GM13977 (cell line): Measurements from ENCODE around the gene TUBAL3.
"Not testable (repeated sequence)": the region's sequence is repeated elsewhere in the genome, so short reads cannot be mapped to it uniquely, and the experiment has no call there.

Experiments used
- DNase-seq: peaks from one replicate; pipeline ENCODE4 v3.0.0; 2012; ENCODE audit warnings: low spot score
- CTCF ChIP-seq: IDR thresholded peaks from 2 replicates; pipeline ENCODE4 v1.5.1; 2012; ENCODE audit warnings: mild to moderate bottlenecking, control low read depth; ENCODE audit not compliant: insufficient read depth; ENCODE audit errors: extremely low read depth, missing control alignments
- in situ Hi-C: fragments of 300-500 bp; cut with MboI; formaldehyde crosslinking; loops from one replicate; pipeline ENCODE4 v1.12.0; 2022; ENCODE audit warnings: low sequenced_read_pairs, low pct_unique_long_range_greater_than_20kb, mixed read lengths, inconsistent platforms; ENCODE audit not compliant: unreplicated experiment

The TUBAL3 gene

GRCh38 chr10:5390607-5391205 lies 13.9 kb downstream of the TUBAL3 start:
- no peak for DNase-seq
- TF ChIP-seq CTCF, result no peak

GRCh38 chr10:5387169-5387568 lies 17.5 kb downstream of the TUBAL3 start:
- no peak for TF ChIP-seq CTCF
- no peak for DNase-seq
- in situ Hi-C loops, result loop anchor here (25.0 kb wide), 1 partner anchor 550 kb away; the partner anchor contains the start of gene AKR1E2

More at GRCh38 chr10:5390607-5391205, 13.9 kb downstream of the TUBAL3 start:
- in situ Hi-C loops, result loop anchor here (25.0 kb wide), 1 partner anchor 553 kb away; the partner anchor contains the start of gene AKR1E2

GRCh38 chr10:5385224-5385623 lies 19.4 kb downstream of the TUBAL3 start:
- DNase-seq, result no peak
- no peak for TF ChIP-seq CTCF
- in situ Hi-C loops, result loop anchor here (25.0 kb wide), 1 partner anchor 548 kb away; the partner anchor contains the start of gene AKR1E2

- TF ChIP-seq CTCF, result no peak
- in situ Hi-C loops, result loop anchor here (25.0 kb wide), 1 partner anchor 544 kb away; the partner anchor contains the start of gene AKR1E2
Measured at GRCh38 chr10:5381187-5381586, 23.4 kb downstream of the TUBAL3 start.

GRCh38 chr10:5380395-5380794 lies 24.2 kb downstream of the TUBAL3 start:
- in situ Hi-C loops, result loop anchor here (25.0 kb wide), 1 partner anchor 543 kb away; the partner anchor contains the start of gene AKR1E2

More at GRCh38 chr10:5381187-5381586, 23.4 kb downstream of the TUBAL3 start:
- no peak for DNase-seq

GRCh38 chr10:5379202-5379601 lies 25.4 kb downstream of the TUBAL3 start:
- in situ Hi-C loops, result loop anchor here (25.0 kb wide), 1 partner anchor 542 kb away; the partner anchor contains the start of gene AKR1E2
- not testable (repeated sequence) for DNase-seq

More at GRCh38 chr10:5380395-5380794, 24.2 kb downstream of the TUBAL3 start:
- not testable (repeated sequence) for DNase-seq

GRCh38 chr10:5376450-5376849 lies 28.2 kb downstream of the TUBAL3 start:
- no peak for DNase-seq
- TF ChIP-seq CTCF, result no peak
- in situ Hi-C loops, result loop anchor here (25.0 kb wide), 1 partner anchor 539 kb away; the partner anchor contains the start of gene AKR1E2
